Measurements from ENCODE around the gene TBK1.

The TBK1 gene

GRCh38 chr12:64452559-64453329 lies 824 bp downstream of the TBK1 start:
- no peak for TF ChIP-seq CTCF (IDR thresholded peaks at IDR 0.05; ENCODE audit: borderline replicate concordance, insufficient read depth, low read depth, low read length)
- peak overlapping the region; percentile 89 for H3K4me3 ChIP-seq (ENCODE audit: low read depth, low read length)

- H3K4me3 ChIP-seq (ENCODE audit: low read depth, low read length) = no peak overlapping the region
- no peak for TF ChIP-seq CTCF (IDR thresholded peaks at IDR 0.05; ENCODE audit: borderline replicate concordance, insufficient read depth, low read depth, low read length)
Observed at GRCh38 chr12:64455506-64455905, 3.6 kb downstream of the TBK1 start.

DNA sequence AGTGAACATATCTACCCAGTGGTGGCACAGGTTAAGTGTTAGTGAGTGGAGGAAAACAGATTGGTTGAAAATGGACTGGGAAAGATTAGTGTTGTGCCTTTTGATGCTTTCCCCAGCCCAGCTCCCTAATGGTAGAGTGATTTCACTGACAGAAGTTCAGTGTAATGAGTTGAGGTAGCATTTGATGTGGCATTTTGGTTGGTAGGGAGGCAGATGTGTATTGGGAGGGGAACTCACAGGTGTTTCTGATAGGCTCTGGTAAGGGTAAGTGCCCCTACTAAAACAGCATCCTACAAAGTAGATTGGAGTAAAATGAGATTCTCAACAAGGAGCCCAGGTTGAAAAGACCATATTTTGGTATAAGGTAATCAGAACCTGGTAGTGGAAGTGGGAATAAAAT lies 4.2 kb downstream of the TBK1 start:
- no peak overlapping the region for H3K4me3 ChIP-seq (ENCODE audit: low read depth, low read length)
- TF ChIP-seq CTCF (IDR thresholded peaks at IDR 0.05; ENCODE audit: borderline replicate concordance, insufficient read depth, low read depth, low read length) = no peak

DNA sequence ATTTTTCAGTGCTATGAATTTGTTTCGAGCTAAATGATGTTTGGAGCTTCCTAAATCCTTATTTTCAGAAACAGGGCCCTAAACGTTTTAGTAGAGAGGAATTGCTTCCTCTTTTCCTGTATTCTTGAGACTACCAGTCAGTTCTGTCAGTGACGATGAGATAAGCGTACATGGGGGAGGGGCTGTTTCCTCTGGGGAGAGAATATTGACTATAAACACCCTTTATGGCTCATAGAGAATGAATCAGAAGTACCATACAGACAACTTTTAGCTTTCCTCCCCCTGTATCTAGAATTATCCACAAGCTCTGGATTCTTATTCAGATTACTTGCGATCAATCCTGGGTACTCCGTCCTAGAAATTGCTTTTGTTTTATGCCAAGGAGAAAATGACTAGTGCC lies 5.1 kb downstream of the TBK1 start:
- no peak for TF ChIP-seq CTCF (IDR thresholded peaks at IDR 0.05; ENCODE audit: borderline replicate concordance, insufficient read depth, low read depth, low read length)

GRCh38 chr12:64457466-64457865 lies 5.5 kb downstream of the TBK1 start:
- TF ChIP-seq CTCF (IDR thresholded peaks at IDR 0.05; ENCODE audit: borderline replicate concordance, insufficient read depth, low read depth, low read length) = no peak
- no peak overlapping the region for H3K4me3 ChIP-seq (ENCODE audit: low read depth, low read length)

More for the DNA sequence above, 5.1 kb downstream of the TBK1 start:
- no peak overlapping the region for H3K4me3 ChIP-seq (ENCODE audit: low read depth, low read length)

DNA sequence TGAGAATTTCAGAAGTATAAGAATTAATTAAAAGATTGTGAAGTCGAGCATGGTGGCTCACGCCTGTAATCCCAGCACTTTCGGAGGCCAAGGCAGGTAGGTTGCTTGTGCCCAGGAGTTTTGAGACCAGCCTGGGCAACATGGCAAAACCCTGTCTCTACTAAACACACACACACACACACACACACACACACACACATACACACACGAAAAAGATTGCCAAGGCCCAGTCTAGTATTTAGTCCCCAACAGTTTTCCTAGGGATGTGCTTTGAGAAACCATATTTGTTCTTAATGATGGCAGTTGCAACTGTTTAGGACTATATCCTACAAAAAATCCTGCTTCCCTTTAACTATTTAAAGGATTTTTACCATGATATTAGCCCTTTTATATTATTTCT lies 6.0 kb downstream of the TBK1 start:
- no peak for TF ChIP-seq CTCF (IDR thresholded peaks at IDR 0.05; ENCODE audit: borderline replicate concordance, insufficient read depth, low read depth, low read length)
- H3K4me3 ChIP-seq (ENCODE audit: low read depth, low read length) = no peak overlapping the region

- TF ChIP-seq CTCF (IDR thresholded peaks at IDR 0.05; ENCODE audit: borderline replicate concordance, insufficient read depth, low read depth, low read length) = no peak
- H3K4me3 ChIP-seq (ENCODE audit: low read depth, low read length) = peak overlapping the region; percentile 18
Observed at GRCh38 chr12:64459394-64459891, 7.5 kb downstream of the TBK1 start.
